ENCODE data around the gene PLCB4.

GRCh38 chr20:9331707-9332435, 263.0 kb downstream of the PLCB4 start:
- TF ChIP-seq CTCF (IDR thresholded peaks at IDR 0.05 in 4 of 5, conservative IDR thresholded peaks at IDR 0.05 in 1 of 5): no peak
- TF ChIP-seq POLR2A (IDR thresholded peaks at IDR 0.05): no peak

All from gastrocnemius medialis (tissue), 4 donors.